H1 (cell line): ENCODE data around the gene GRAP. TPM values are rescaled to one million over a fixed set of nuclear protein-coding genes. Genes with fewer than 3 reads are reported as not detected.

Experiments used
- CTCF ChIA-PET: fragments of 300-600 bp; sonication (Branson Sonifier 250); formaldehyde crosslinking; loops from one replicate; lab custom pipeline; 2021; ENCODE audit not compliant: partially characterized antibody; lab: Charles Lee
- POLR2A ChIA-PET: fragments of 300-600 bp; sonication (Branson Sonifier 250); formaldehyde crosslinking; loops from one replicate; lab custom pipeline; 2021; ENCODE audit warnings: inconsistent platforms; ENCODE audit not compliant: partially characterized antibody; lab: Charles Lee
- DNase-seq, 2 experiments: peaks; one replicate each; pipeline versions ENCODE4 v3.0.0 to v3.0.0-alpha.2; 2010 to 2022; ENCODE audit warnings: low spot score in 2 of 2, low read depth in 1 of 2, mixed read lengths in 1 of 2
- FAIRE-seq: peaks from 2 replicates; lab custom pipeline; 2011; peaks lifted over from hg19 to GRCh38; lab: Jason Lieb, UNC
- H2AFZ ChIP-seq: 2 replicates; pipeline ENCODE4 v1.8.1; 2012; ENCODE audit warnings: low read length, inconsistent platforms
- H2AK5ac ChIP-seq: 2 replicates; pipeline ENCODE4 v1.6.1; 2013; ENCODE audit warnings: low read depth, low read length
- H2BK120ac ChIP-seq: replicated peaks from 2 replicates; pipeline ENCODE3; 2013; ENCODE audit warnings: low read depth, low read length, inconsistent platforms
- H2BK12ac ChIP-seq: 2 replicates; pipeline ENCODE4 v1.6.1; 2013; ENCODE audit warnings: low read depth, low read length
- H2BK15ac ChIP-seq: 2 replicates; pipeline ENCODE4 v1.6.1; 2013; ENCODE audit warnings: low read length
- H2BK20ac ChIP-seq: 2 replicates; pipeline ENCODE4 v1.6.1; 2013; ENCODE audit warnings: low read length
- H2BK5ac ChIP-seq: 2 replicates; pipeline ENCODE4 v1.6.1; 2013; ENCODE audit warnings: low read depth, low read length
- H3K14ac ChIP-seq: 2 replicates; pipeline ENCODE4 v1.6.1; 2013; ENCODE audit warnings: inconsistent platforms; ENCODE audit not compliant: insufficient read length
- H3K18ac ChIP-seq: 2 replicates; pipeline ENCODE4 v1.6.1; 2013; ENCODE audit warnings: low read length; ENCODE audit errors: extremely low read depth
- H3K23ac ChIP-seq: 2 replicates; pipeline ENCODE4 v1.6.1; 2013; ENCODE audit warnings: inconsistent platforms; ENCODE audit not compliant: insufficient read length
- H3K23me2 ChIP-seq: 2 replicates; pipeline ENCODE4 v1.6.1; 2013; ENCODE audit warnings: low read depth, low read length
- H3K27ac ChIP-seq: 2 replicates; pipeline ENCODE4 v1.6.1; 2011; ENCODE audit warnings: low read depth, low read length, inconsistent platforms
- H3K27me3 ChIP-seq, 4 experiments: replicated peaks in 1 of 4; 1 replicate in 1 of 4; 2 replicates in 3 of 4; pipeline versions ENCODE4 v1.6.1 to v1.8.1; 2011 to 2013; ENCODE audit warnings: low read length in 3 of 4, mild to moderate bottlenecking in 3 of 4, inconsistent platforms in 2 of 4, mixed read lengths in 2 of 4, moderate library complexity in 1 of 4; ENCODE audit not compliant: control insufficient read depth in 3 of 4, insufficient read depth in 3 of 4; ENCODE audit errors: extremely low read depth in 1 of 4
- H3K36me3 ChIP-seq, 4 experiments: 2 replicates each; pipeline versions ENCODE4 v1.6.1 to v1.8.1; 2011 to 2013; ENCODE audit warnings: mild to moderate bottlenecking in 4 of 4, low read length in 3 of 4, moderate library complexity in 2 of 4, control low read depth in 1 of 4, inconsistent platforms in 1 of 4; ENCODE audit not compliant: insufficient read depth in 4 of 4, control insufficient read depth in 2 of 4
- H3K4ac ChIP-seq: replicated peaks from 2 replicates; pipeline ENCODE3; 2013; ENCODE audit warnings: low read length, low read depth, mixed read lengths, inconsistent platforms; ENCODE audit not compliant: insufficient read length
- H3K4me1 ChIP-seq, 4 experiments: replicated peaks in 1 of 4; 1 replicate in 1 of 4; 2 replicates in 3 of 4; pipeline versions ENCODE4 v1.6.1 to v1.8.1; 2011 to 2013; ENCODE audit warnings: low read length in 3 of 4, inconsistent platforms in 2 of 4, mixed read lengths in 1 of 4; ENCODE audit not compliant: insufficient read depth in 4 of 4, control insufficient read depth in 3 of 4
- H3K4me2 ChIP-seq, 2 experiments: 2 replicates each; pipeline versions ENCODE4 v1.6.1 to v1.8.1; 2011 to 2013; ENCODE audit warnings: low read depth in 2 of 2, low read length in 2 of 2, control low read depth in 1 of 2, inconsistent platforms in 1 of 2, mild to moderate bottlenecking in 1 of 2; ENCODE audit not compliant: insufficient read depth in 1 of 2
- H3K4me3 ChIP-seq, 4 experiments: fragments of 200-600, 300-600 bp in 1 of 4; sonication (generic), shearing (Covaris generic), sonication (Bioruptor Twin) in 1 of 4; 2 replicates each; pipeline versions ENCODE4 v1.5.1 to v1.8.1; 2011 to 2016; ENCODE audit warnings: low read length in 4 of 4, low read depth in 3 of 4, control low read depth in 2 of 4, inconsistent platforms in 2 of 4, mild to moderate bottlenecking in 2 of 4, mixed read lengths in 1 of 4, moderate library complexity in 1 of 4; ENCODE audit not compliant: insufficient read depth in 2 of 4; ENCODE audit errors: extremely low read depth in 1 of 4
- H3K56ac ChIP-seq: replicated peaks from 2 replicates; pipeline ENCODE3; 2013; ENCODE audit warnings: low read depth, mild to moderate bottlenecking, mixed read lengths, low read length, inconsistent platforms; ENCODE audit not compliant: insufficient read length
- H3K79me1 ChIP-seq: 2 replicates; pipeline ENCODE4 v1.6.1; 2013; ENCODE audit warnings: low read depth, low read length, control low read depth
- H3K79me2 ChIP-seq, 2 experiments: 2 replicates each; pipeline versions ENCODE4 v1.6.1 to v1.8.1; 2012 to 2013; ENCODE audit warnings: low read length in 2 of 2, mild to moderate bottlenecking in 2 of 2, inconsistent platforms in 1 of 2; ENCODE audit not compliant: insufficient read depth in 2 of 2, control insufficient read depth in 1 of 2
- H3K9ac ChIP-seq, 4 experiments: replicated peaks in 1 of 4; 1 replicate in 1 of 4; 2 replicates in 3 of 4; pipeline versions ENCODE4 v1.6.1 to v1.8.1; 2011 to 2013; ENCODE audit warnings: low read depth in 3 of 4, low read length in 3 of 4, control low read depth in 2 of 4, mild to moderate bottlenecking in 2 of 4, moderate library complexity in 2 of 4, inconsistent platforms in 1 of 4; ENCODE audit errors: extremely low read depth in 1 of 4
- H3K9me3 ChIP-seq, 2 experiments: 2 replicates each; pipeline versions ENCODE4 v1.6.1 to v1.8.1; 2012 to 2013; ENCODE audit warnings: mild to moderate bottlenecking in 2 of 2, moderate library complexity in 2 of 2, control low read depth in 1 of 2, inconsistent platforms in 1 of 2, low read depth in 1 of 2, low read length in 1 of 2, mixed read lengths in 1 of 2; ENCODE audit not compliant: insufficient read depth in 2 of 2
- H4K20me1 ChIP-seq, 2 experiments: replicated peaks in 1 of 2; 2 replicates each; pipeline versions ENCODE3 to v1.8.1; 2011 to 2013; ENCODE audit warnings: inconsistent platforms in 2 of 2, low read length in 2 of 2, mild to moderate bottlenecking in 1 of 2; ENCODE audit not compliant: insufficient read depth in 2 of 2, control insufficient read depth in 1 of 2
- H4K5ac ChIP-seq: 2 replicates; pipeline ENCODE4 v1.6.1; 2013; ENCODE audit warnings: low read length, low read depth, mixed read lengths, inconsistent platforms; ENCODE audit not compliant: insufficient read length
- H4K8ac ChIP-seq: 2 replicates; pipeline ENCODE4 v1.8.0; 2013; ENCODE audit warnings: mild to moderate bottlenecking, moderate library complexity, low read length, inconsistent platforms; ENCODE audit not compliant: insufficient read depth; ENCODE audit errors: extremely low read depth
- H4K91ac ChIP-seq: replicated peaks from 2 replicates; pipeline ENCODE3; 2013; ENCODE audit warnings: low read length, mixed read lengths, inconsistent platforms; ENCODE audit not compliant: insufficient read length
- CHD1 ChIP-seq: IDR thresholded peaks from 2 replicates; pipeline ENCODE4 v1.6.1; 2012; ENCODE audit warnings: low read depth, low read length, improper control_type of control experiment
- JUND ChIP-seq: IDR thresholded peaks from 2 replicates; pipeline ENCODE4 v1.6.1; 2011; ENCODE audit warnings: mild to moderate bottlenecking, improper control_type of control experiment, low read length
- KDM1A ChIP-seq: fragments of 200-600, 300-600 bp; sonication (generic); IDR thresholded peaks from 2 replicates; pipeline ENCODE4 v1.7.1; 2016; ENCODE audit warnings: mild to moderate bottlenecking, low read length, borderline replicate concordance
- KDM4A ChIP-seq: IDR thresholded peaks from one replicate; pipeline ENCODE4 v1.7.1; 2012; ENCODE audit warnings: low read depth, mild to moderate bottlenecking, moderate library complexity, low read length, inconsistent platforms; ENCODE audit not compliant: severe bottlenecking
- MAX ChIP-seq: IDR thresholded peaks from 2 replicates; pipeline ENCODE4 v1.6.1; 2012; ENCODE audit warnings: inconsistent platforms
- POLR2A ChIP-seq, 2 experiments: IDR thresholded peaks; 1 replicate in 1 of 2; 2 replicates in 1 of 2; pipeline ENCODE4 v1.6.1; 2011; ENCODE audit warnings: low read depth in 2 of 2, low read length in 2 of 2, mild to moderate bottlenecking in 2 of 2; ENCODE audit errors: control extremely low read depth in 1 of 2
- SIN3A ChIP-seq, 2 experiments: IDR thresholded peaks in 1 of 2; conservative IDR thresholded peaks in 1 of 2; 2 replicates each; pipeline ENCODE4 v1.6.1; 2011 to 2012; ENCODE audit warnings: low read length in 2 of 2, improper control_type of control experiment in 1 of 2, low read depth in 1 of 2, mild to moderate bottlenecking in 1 of 2
- TAF7 ChIP-seq: optimal IDR thresholded peaks from 2 replicates; pipeline ENCODE3; 2011; ENCODE audit warnings: low read depth, mild to moderate bottlenecking, inconsistent platforms, low read length, moderate library complexity, borderline replicate concordance
- TCF12 ChIP-seq: IDR thresholded peaks from 2 replicates; pipeline ENCODE4 v1.6.1; 2011; ENCODE audit warnings: low read depth, mild to moderate bottlenecking, low read length
- ZNF274 ChIP-seq: IDR thresholded peaks from 2 replicates; pipeline ENCODE4 v1.7.0; 2012; ENCODE audit warnings: low read length, borderline replicate concordance; ENCODE audit errors: extremely low read depth
- WGBS, 2 experiments: shearing (Covaris generic) in 1 of 2; methylation state at CpG; one replicate each; pipeline versions ENCODE4 v1.1.6 to v1.1.7; 2013 to 2015; ENCODE audit warnings: low lambda C conversion rate in 2 of 2, mixed read lengths in 2 of 2, inconsistent platforms in 1 of 2, low coverage in 1 of 2, missing lambda C conversion rate in 1 of 2; ENCODE audit not compliant: insufficient replicate concordance in 2 of 2, insufficient coverage in 1 of 2, insufficient read length in 1 of 2; ENCODE audit errors: extremely low coverage in 1 of 2, missing lambda C conversion rate in 1 of 2; 5-methylcytosine and 5-hydroxymethylcytosine counted together
- polyA plus RNA-seq, 7 experiments: library from polyadenylated mRNA; depleted of rRNA in 3 of 7; stranded (reverse) in 5 of 7; unstranded in 2 of 7; fragments of >200 nt in 5 of 7; fragments of 200-250 nt in 2 of 7; gene quantifications; 1 replicate in 5 of 7; 2 replicates in 1 of 7; 4 replicates in 1 of 7; pipeline versions ENCODE4 v1.2.1 to v1.2.3, GENCODE V29; 2011 to 2013; ENCODE audit warnings: missing spikeins in 2 of 7, mixed read lengths in 2 of 7
- total RNA-seq: library from RNA; stranded (reverse); fragmentation: NEBNext Ultra II Directional; extraction: Animal tissue kit (Norgen Biotek cat#: 25700); gene quantifications from 2 replicates; pipeline ENCODE4 v1.2.1, GENCODE V29; 2021

GRAP gene
- total and polyA plus RNA-seq, 2 of the 8 experiments (the other 6 are each of a cell fraction or from before 2014, with no cell fraction given), result 0.18 to 0.24 TPM

DNA sequence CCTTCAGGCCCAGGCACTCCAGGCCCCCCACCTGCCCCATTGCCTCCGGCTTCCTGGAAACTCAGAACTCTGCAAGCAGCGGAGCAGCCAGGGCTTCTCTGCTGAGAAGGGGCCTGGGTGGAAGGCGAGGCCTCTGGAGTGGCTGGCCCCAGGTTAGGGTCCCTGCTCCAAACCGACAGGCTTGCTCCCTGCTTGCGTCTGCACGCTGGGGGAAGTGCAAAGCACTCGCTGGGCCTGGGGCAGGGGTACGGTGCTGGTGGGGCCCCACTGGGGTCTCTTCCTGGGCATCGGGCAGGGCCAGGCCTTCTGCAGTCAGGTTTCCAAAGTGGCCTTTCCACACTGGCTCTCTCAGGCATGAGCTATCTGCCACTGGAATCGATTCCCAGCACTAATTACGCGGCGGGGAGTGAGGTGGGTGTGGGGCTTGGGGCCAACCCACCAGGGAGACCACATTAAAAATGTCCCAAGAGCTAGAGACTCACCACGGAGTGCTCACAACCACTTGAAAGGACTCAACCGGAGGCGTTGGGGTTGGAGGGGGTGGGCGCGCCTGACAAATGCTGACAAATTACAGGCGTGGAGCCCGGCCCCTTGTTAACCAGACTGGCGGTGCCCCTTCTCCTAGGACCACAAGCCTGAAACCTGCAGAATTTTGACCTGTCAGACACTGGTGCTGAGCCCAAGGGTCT is 60.1 kb downstream of the GRAP start:
- no peak overlapping the region for H3K9ac ChIP-seq
- DNase-seq (no peak), FAIRE-seq (no peak)
- no peak overlapping the region for H3K4ac ChIP-seq
- no peaks in the 10 kb centered on the region for H3K27me3 ChIP-seq
- no peak overlapping the region for H3K4me2 ChIP-seq
- peaks cover 16% of the 10 kb centered on the region for H3K79me1 ChIP-seq
- H3K56ac ChIP-seq, result no peak overlapping the region
- H2AK5ac ChIP-seq, result no peak overlapping the region
- no peak overlapping the region for H3K18ac ChIP-seq
- no peak overlapping the region for H3K4me3 ChIP-seq
- H2BK20ac ChIP-seq, result no peak overlapping the region
- H3K36me3 ChIP-seq, result peaks cover 0 to 18% (median 10%) of the 10 kb centered on the region in 4 experiments; a peak in 6 of 8 replicates
- no peaks in the 10 kb centered on the region for H3K23me2 ChIP-seq
- H3K79me2 ChIP-seq, result peaks cover 0 to 7% of the 10 kb centered on the region in 2 experiments; a peak in 1 of 4 replicates
- CTCF ChIA-PET, result interaction anchor here (2.5 kb wide), 1 partner anchor 26 kb away, joined by 9 read pairs; no protein-coding TSS in a partner anchor
- H2BK12ac ChIP-seq, result no peak overlapping the region
- no peak overlapping the region for H2AFZ ChIP-seq
- H3K27ac ChIP-seq, result no peak overlapping the region
- H4K8ac ChIP-seq, result no peak overlapping the region
- POLR2A ChIA-PET, result no interaction called here
- TF ChIP-seq KDM4A (no peak), POLR2A (IDR thresholded peaks at IDR 0.05; ENCODE audit: control extremely low read depth in 1 of 2, low read depth in 2 of 2, low read length in 2 of 2) (no peak), SIN3A (conservative IDR thresholded peaks at IDR 0.05 in 1 of 2, IDR thresholded peaks at IDR 0.05 in 1 of 2; ENCODE audit: low read depth in 1 of 2, low read length in 2 of 2) (no peak), TAF7 (no peak), JUND (no peak), CHD1 (no peak), ZNF274 (no peak), MAX (no peak), KDM1A (no peak), TCF12 (no peak)
- TF ChIP-seq, all 59 proteins: peak for 0
- Histone ChIP-seq H3K4me1 (peaks cover 0 to 4% (median 0%) of the 10 kb centered on the region in 4 experiments; a peak in 1 of 7 replicates), H4K20me1 (peaks cover 12 to 27% of the 10 kb centered on the region in 2 experiments), H4K91ac (no peak overlapping the region), H3K23ac (no peak overlapping the region), H3K9me3 (no peaks in the 10 kb centered on the region), H3K14ac (no peak overlapping the region), H2BK120ac (no peak overlapping the region), H2BK15ac (no peak overlapping the region), H4K5ac (no peak overlapping the region), H2BK5ac (no peak overlapping the region; the same call in 1 of the 2 replicates)
- 95% methylated on average over 21 of the region's 21 CpGs; no CpG with 5 or more reads in 1 of the 2 experiments for WGBS, 2 experiments
